Testis (tissue), 2 donors: ENCODE measurements around the gene GYG2.

Experiments
- POLR2A ChIP-seq: fragments of 450-650 bp; IDR thresholded peaks from one replicate; pipeline ENCODE4 v1.6.1; 2017; ENCODE audit warnings: antibody characterized with exemption, mild to moderate bottlenecking, moderate library complexity
- TF ChIP-seq, protein P1 (sequence below), 3 experiments: fragments of 450-650 bp in 2 of 3; fragments of 200-600 bp in 1 of 3; sonication (generic) in 1 of 3; IDR thresholded peaks; one replicate each; pipeline ENCODE4 v1.5.1; 2016 to 2019; ENCODE audit warnings: antibody characterized with exemption in 3 of 3, mild to moderate bottlenecking in 2 of 3, moderate library complexity in 1 of 3

DNA sequence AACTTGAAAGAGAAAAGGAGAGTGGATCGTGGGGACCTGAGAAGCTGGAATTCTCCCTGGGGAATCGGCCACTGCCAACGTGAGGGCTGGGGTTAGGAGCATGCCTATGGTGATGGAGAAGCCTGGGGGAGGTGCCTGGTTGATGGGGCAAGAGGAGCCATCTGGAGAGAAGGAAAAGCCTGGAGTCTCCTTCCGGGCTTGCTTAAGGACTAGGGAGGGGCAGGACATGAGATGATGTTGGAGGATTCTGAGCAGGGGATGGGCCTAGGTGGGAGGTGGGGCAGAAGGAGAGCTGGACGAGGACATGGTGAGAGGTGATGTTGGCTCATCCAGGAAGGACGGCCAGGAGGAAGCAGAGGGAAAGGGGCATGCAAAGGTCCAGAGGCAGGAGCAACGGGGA, 35.0 kb upstream of the GYG2 start:
- TF ChIP-seq, protein P1, sequence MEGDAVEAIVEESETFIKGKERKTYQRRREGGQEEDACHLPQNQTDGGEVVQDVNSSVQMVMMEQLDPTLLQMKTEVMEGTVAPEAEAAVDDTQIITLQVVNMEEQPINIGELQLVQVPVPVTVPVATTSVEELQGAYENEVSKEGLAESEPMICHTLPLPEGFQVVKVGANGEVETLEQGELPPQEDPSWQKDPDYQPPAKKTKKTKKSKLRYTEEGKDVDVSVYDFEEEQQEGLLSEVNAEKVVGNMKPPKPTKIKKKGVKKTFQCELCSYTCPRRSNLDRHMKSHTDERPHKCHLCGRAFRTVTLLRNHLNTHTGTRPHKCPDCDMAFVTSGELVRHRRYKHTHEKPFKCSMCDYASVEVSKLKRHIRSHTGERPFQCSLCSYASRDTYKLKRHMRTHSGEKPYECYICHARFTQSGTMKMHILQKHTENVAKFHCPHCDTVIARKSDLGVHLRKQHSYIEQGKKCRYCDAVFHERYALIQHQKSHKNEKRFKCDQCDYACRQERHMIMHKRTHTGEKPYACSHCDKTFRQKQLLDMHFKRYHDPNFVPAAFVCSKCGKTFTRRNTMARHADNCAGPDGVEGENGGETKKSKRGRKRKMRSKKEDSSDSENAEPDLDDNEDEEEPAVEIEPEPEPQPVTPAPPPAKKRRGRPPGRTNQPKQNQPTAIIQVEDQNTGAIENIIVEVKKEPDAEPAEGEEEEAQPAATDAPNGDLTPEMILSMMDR (IDR thresholded peaks at IDR 0.05): no peak
- no peak for TF ChIP-seq POLR2A
